Fibroblast of pulmonary artery (primary cell): ENCODE measurements around the gene RIMS4.

Experiments
- DNase-seq: peaks from one replicate; pipeline ENCODE4 v3.0.0-alpha.2; 2010; ENCODE audit warnings: low read depth
- H3K4me3 ChIP-seq: replicated peaks from 2 replicates; pipeline ENCODE4 v1.5.1; 2011; ENCODE audit warnings: low read depth, mild to moderate bottlenecking, control low read depth, low read length, moderate library complexity
- TF ChIP-seq, protein P1 (sequence below): IDR thresholded peaks from 2 replicates; pipeline ENCODE4 v1.5.1; 2011; ENCODE audit warnings: mild to moderate bottlenecking, control low read depth, low read length, inconsistent platforms; ENCODE audit errors: missing control alignments

RIMS4 gene

DNA sequence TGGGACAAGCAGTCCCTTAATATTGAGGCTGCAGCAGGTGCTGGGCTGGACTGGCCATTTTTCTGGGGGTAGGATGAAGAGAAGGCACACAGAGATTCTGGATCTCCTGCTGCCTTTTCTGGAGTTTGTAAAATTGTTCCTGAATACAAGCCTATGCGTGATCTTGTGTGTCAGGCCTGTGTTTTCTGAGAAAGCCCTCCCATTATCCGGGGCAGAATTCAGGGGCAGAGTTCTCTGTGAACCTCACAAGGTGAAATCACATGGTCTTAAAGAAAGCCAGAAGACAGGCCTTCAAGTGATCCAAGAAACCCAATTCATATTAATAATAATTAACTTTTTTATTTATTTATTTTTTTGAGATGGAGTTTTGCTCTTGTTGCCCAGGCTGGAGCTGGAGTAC, 82.7 kb downstream of the RIMS4 start:
- DNase-seq, result no peak
- H3K4me3 ChIP-seq, result no peak overlapping the region
- TF ChIP-seq, protein P1, sequence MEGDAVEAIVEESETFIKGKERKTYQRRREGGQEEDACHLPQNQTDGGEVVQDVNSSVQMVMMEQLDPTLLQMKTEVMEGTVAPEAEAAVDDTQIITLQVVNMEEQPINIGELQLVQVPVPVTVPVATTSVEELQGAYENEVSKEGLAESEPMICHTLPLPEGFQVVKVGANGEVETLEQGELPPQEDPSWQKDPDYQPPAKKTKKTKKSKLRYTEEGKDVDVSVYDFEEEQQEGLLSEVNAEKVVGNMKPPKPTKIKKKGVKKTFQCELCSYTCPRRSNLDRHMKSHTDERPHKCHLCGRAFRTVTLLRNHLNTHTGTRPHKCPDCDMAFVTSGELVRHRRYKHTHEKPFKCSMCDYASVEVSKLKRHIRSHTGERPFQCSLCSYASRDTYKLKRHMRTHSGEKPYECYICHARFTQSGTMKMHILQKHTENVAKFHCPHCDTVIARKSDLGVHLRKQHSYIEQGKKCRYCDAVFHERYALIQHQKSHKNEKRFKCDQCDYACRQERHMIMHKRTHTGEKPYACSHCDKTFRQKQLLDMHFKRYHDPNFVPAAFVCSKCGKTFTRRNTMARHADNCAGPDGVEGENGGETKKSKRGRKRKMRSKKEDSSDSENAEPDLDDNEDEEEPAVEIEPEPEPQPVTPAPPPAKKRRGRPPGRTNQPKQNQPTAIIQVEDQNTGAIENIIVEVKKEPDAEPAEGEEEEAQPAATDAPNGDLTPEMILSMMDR, result no peak

DNA sequence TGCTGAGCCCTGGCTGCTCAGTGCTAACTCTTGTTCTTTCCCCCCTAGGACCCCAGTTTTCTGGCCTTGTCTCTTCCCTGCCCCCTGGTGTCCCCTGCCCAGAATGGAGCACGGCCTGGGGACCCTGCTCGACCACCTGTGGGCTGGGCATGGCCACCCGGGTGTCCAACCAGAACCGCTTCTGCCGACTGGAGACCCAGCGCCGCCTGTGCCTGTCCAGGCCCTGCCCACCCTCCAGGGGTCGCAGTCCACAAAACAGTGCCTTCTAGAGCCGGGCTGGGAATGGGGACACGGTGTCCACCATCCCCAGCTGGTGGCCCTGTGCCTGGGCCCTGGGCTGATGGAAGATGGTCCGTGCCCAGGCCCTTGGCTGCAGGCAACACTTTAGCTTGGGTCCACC, 83.3 kb downstream of the RIMS4 start:
- H3K4me3 ChIP-seq, result no peak overlapping the region
- DNase-seq, result no peak
- TF ChIP-seq, protein P1, result no peak

DNA sequence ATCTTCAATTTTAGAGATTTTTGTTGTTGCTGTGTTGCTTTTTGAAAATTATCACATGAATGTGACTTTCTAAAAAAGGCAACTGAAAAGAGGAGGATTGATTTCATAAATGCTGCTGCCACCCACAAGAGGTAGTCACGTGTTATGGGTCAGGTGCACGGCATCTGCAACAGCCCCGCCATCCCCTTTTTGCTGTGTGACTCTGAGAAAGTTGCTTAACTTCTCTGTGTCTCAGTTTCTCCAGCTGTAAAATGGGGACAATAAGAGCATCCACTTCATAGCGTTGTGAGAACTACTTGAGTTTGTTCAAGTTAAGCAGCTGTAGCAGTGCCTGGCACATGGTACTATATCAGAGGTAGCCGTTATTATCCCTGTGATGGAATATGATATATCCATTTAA, 84.5 kb downstream of the RIMS4 start:
- TF ChIP-seq, protein P1, result no peak
- H3K4me3 ChIP-seq, result no peak overlapping the region
- no peak for DNase-seq

DNA sequence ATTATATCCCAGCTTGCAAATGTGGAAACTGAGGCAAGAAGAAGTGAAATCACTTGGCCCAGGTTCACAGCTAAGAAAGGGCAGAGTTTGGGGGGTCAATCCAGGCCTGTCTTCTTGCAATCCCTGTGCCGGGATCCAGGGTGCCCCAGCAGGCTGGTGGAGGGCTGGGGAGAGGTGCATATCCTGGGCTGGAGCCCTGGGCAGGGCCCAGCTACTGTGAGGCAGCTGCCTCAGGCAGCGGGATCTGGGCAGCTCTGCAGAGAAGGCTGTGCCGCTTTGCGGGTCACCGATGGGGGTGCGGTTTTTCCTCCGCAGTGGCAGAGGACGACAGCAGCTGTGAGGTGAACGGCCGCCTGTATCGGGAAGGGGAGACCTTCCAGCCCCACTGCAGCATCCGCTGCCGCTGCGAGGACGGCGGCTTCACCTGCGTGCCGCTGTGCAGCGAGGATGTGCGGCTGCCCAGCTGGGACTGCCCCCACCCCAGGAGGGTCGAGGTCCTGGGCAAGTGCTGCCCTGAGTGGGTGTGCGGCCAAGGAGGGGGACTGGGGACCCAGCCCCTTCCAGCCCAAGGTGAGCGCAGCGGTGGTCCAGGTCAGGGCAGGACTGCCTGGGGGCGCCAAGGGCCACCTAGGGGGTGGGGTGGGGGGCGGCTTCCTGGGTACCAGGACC, 85.8 kb downstream of the RIMS4 start:
- TF ChIP-seq, protein P1, result no peak

DNA sequence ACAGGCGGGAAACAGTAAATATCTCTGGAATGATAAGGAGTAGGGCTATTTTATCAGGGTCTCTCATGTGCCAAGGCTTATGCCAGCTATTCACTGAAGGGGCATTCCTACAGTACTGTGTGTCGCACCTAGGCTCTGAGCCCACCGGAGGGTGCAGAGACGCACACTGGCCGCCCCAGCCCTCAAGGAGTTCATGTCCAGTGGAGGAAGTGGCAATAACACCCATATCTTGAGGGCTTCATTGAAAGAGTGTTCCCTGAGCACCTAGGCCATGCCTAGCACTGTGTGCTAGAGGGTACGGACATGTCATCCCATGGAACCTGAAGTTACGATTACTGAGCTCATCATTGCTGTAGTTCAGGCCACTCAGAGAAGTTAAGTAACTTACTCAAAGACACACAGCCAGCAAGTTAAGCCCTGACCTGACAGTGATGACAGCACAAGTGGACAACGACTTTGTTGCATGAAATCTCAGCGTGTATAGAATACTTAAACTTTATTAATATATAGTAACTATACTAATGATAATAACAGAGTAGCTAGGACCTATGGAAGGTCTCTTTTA, 86.5 kb downstream of the RIMS4 start:
- DNase-seq, result no peak
- H3K4me3 ChIP-seq, result no peak overlapping the region

More for the DNA sequence above, 85.8 kb downstream of the RIMS4 start:
- no peak overlapping the region for H3K4me3 ChIP-seq
- no peak for DNase-seq

DNA sequence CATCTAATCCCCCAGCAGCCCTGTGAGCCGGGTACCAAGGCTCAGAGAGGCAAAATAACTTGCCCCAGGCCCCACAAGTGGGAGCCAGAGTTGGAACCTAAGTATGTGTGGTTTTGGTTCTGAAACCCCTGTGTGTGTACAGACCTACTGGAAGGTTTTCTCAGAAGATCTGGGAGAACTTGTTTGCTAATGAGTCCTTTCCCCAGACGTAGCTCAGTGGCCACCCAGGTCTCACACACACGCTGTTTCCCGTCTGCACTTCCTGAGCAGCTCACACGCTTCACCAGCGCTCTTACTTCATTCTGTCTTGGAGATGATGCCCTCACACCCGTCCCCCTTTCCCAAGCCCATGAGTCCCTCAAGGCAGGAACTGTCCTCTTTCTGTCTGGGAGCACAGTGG, 87.0 kb downstream of the RIMS4 start:
- H3K4me3 ChIP-seq, result no peak overlapping the region
- TF ChIP-seq, protein P1, result no peak
- no peak for DNase-seq

More for the DNA sequence above, 86.5 kb downstream of the RIMS4 start:
- TF ChIP-seq, protein P1, result no peak

DNA sequence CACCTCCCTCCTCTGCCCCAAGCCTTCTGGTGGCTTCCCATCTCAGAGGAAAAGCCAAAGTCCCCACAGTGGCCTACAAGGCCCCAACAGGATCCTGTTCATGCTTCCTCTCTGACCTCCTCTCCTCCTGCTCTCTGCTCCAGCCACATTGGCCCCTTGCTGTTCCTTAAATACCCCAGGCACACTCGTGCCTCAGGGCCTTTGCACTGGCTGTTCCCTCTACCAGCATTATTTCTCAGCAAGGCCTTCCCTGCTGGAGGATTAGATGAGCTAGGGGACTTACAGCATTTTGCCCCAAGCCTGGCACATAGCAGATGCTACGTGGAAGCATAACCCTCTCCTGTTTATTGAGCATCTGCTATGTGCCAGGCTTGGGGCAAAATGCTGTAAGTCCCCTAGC, 87.4 kb downstream of the RIMS4 start:
- H3K4me3 ChIP-seq, result no peak overlapping the region
- DNase-seq, result no peak
- TF ChIP-seq, protein P1, result no peak
